SIG-M5 (cell line): Measurements from ENCODE around the gene PML.
"Not testable (repeated sequence)": the region's sequence is repeated elsewhere in the genome, so short reads cannot be mapped to it uniquely, and the experiment has no call there.

Experiments
- DNase-seq: peaks from one replicate; lab custom pipeline; 2025; lab: John Stamatoyannopoulos, UW

PML gene

GRCh38 chr15:74040109-74040850 lies 45.8 kb downstream of the PML start:
- DNase-seq, result no peak

GRCh38 chr15:74041311-74041756 lies 46.8 kb downstream of the PML start:
- no peak for DNase-seq

- DNase-seq, result no peak
These were observed 47.4 kb downstream of the PML start for GRCh38 chr15:74041777-74042435.

- no peak for DNase-seq
These were observed 48.3 kb downstream of the PML start for GRCh38 chr15:74042603-74043424.

- DNase-seq, result no peak
These were observed 49.1 kb downstream of the PML start for GRCh38 chr15:74043425-74044266.

- DNase-seq, result no peak
These were observed 50.0 kb downstream of the PML start for GRCh38 chr15:74044267-74045110.

GRCh38 chr15:74045184-74045583 lies 50.7 kb downstream of the PML start:
- DNase-seq, result no peak

- no peak for DNase-seq
These were observed 51.2 kb downstream of the PML start for GRCh38 chr15:74045636-74046274.

- DNase-seq, result no peak
These were observed 51.8 kb downstream of the PML start for GRCh38 chr15:74046275-74046674.

GRCh38 chr15:74050127-74050526 lies 55.6 kb downstream of the PML start:
- no peak for DNase-seq

GRCh38 chr15:74050556-74051234 lies 56.2 kb downstream of the PML start:
- DNase-seq, result no peak

- DNase-seq, result not testable (repeated sequence)
These were observed 58.0 kb downstream of the PML start for GRCh38 chr15:74052271-74053260.

GRCh38 chr15:74053517-74053916 lies 59.0 kb downstream of the PML start:
- DNase-seq, result no peak

GRCh38 chr15:74053941-74054529 lies 59.5 kb downstream of the PML start:
- no peak for DNase-seq

- DNase-seq, result no peak
These were observed 61.3 kb downstream of the PML start for GRCh38 chr15:74055804-74056203.

- DNase-seq, result not testable (repeated sequence)
These were observed 61.8 kb downstream of the PML start for GRCh38 chr15:74056330-74056729.

GRCh38 chr15:74059050-74059833 lies 64.7 kb downstream of the PML start:
- not testable (repeated sequence) for DNase-seq
